GM19193 (cell line): ENCODE data around the gene KLF13.
A peak's percentile ranks its signal among the peaks of the same experiment; 100 is the strongest.

Experiments used
- POLR2A ChIP-seq: IDR thresholded peaks from 4 replicates; pipeline ENCODE4 v1.6.1; 2011; ENCODE audit not compliant: insufficient read depth, insufficient read length; ENCODE audit errors: extremely low read depth

KLF13 gene

GRCh38 chr15:31326156-31326874, at the start of gene KLF13:
KLF13 (plus strand) TSS chr15:31326835; CDS start chr15:31327213, 378 bp downstream.
- TF ChIP-seq POLR2A, result peak; percentile 85

- no peak for TF ChIP-seq POLR2A
These were observed 49.1 kb upstream of the KLF13 start for GRCh38 chr15:31277335-31278060.

DNA sequence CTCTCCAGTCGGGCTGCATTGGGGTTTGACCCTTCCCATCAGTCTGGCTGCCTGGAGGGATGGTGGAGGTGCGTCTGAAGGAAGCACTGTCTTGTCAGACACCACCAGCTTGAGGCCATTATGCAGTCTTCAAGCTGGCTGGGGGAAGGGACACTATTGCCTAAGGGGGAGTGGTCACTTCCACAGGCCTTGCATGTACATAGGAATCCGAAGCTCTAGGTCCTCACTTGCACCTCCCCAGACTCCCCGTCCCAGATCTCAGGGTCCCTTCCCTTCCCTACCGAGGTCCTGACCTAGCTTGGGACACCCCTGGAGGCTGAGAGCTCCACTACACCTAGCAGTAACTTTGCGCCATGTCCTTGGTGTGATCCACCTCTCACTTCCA, 48.6 kb upstream of the KLF13 start:
- TF ChIP-seq POLR2A, result no peak

GRCh38 chr15:31278544-31279220, 48.0 kb upstream of the KLF13 start:
- TF ChIP-seq POLR2A, result no peak

GRCh38 chr15:31279221-31280045, 47.2 kb upstream of the KLF13 start:
- no peak for TF ChIP-seq POLR2A

- TF ChIP-seq POLR2A, result no peak
These were observed 46.4 kb upstream of the KLF13 start for GRCh38 chr15:31280046-31280830.

DNA sequence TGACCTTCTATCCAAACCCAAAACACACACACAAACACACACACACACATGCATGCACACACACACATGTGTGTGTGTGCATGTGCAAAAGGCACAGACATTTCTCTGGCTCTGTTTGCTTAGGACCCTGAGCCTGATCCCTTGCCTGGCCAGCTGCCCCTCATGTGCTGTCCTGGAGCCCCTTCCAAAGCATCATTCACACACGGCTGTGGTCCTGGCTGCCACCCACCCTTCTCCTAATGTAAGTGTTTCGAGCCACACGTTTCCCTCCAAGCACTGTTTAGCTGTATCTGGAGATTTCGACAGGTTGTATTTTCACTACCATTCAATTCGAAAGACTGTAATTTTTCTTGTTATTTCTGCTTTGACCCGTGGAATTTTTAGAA, 45.8 kb upstream of the KLF13 start:
- TF ChIP-seq POLR2A, result no peak

- TF ChIP-seq POLR2A, result no peak
These were observed 43.6 kb upstream of the KLF13 start for GRCh38 chr15:31283043-31283442.

DNA sequence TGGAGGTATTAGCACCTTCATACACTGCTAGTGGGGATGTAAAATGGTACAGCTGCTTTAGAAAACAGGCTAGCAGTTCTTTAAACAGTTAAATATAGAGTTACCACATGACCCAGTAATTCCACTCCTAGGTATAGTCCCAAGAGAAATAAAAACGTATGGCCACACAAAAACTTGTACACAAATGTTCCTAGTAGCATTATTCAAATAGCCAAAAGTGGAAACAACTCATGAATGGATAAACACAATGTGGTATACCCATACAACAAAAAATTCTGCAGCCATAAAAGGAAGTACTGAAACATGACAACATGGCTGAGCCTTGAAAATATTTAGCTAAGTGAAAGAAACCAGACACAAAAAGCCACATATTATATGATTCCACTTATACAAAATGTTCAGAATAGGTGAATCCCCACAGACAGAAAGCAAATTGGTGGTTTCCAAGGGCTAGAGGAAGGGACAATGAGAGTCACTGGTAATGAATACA, 40.8 kb upstream of the KLF13 start:
- TF ChIP-seq POLR2A, result no peak

DNA sequence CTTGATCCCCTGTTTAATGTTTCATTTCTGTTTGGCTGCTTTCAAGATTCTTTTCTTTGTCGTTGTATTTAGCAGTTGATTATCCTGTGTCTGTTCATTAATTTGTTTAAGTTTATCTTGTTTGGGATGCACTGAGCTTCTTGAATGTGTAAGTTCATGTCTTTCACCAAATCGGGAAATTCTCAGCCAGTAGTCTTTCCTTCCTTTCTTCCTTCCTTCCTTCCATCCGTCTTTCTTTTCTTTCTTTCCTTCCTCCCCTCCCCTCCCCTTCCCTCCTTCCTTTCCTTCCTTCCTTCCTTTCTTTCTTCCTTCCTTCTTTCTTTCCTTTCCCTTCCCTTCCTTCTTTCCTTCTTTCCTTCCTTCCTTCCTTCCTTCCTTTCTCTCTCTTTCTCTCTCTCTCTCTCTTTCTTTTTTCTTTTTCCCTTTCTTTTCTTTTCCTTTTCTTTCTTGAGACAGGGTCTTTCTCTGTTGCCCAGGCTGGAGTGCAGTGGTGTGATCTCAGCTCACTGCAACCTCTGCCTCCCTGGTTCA, 35.5 kb upstream of the KLF13 start:
- no peak for TF ChIP-seq POLR2A

- no peak for TF ChIP-seq POLR2A
These were observed 34.1 kb upstream of the KLF13 start for GRCh38 chr15:31292391-31293015.

GRCh38 chr15:31293655-31294054, 33.0 kb upstream of the KLF13 start:
- no peak for TF ChIP-seq POLR2A

DNA sequence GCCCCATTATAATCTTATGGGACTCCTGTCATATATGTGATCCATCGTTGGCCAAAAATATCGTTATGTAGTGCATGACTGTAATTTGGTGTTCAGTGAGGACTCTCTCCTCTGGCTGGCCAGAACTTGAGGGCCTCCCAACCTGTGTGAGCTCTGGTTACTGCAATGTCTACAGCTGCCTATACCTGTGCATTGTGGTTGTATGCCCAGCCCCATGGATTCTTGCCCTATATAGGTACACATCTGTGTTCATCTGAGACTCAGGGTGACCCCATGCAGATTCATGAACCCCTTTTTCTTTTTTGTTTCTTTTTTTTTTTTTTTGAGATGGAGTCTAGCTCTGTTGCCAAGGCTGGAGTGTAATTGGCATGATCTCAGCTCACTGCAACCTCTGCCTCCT, 32.6 kb upstream of the KLF13 start:
- no peak for TF ChIP-seq POLR2A
